DOHH2 (cell line): ENCODE results near the gene ADCY4.
A peak's percentile ranks its signal among the peaks of the same experiment; 100 is the strongest.

Experiments used
- H3F3A ChIP-seq: fragments of 200-600 bp; sonication (generic), shearing (Covaris generic); 2 replicates; pipeline ENCODE4 v1.6.0; 2016; ENCODE audit warnings: antibody characterized with exemption, mild to moderate bottlenecking; ENCODE audit not compliant: control insufficient read depth, insufficient read depth
- H3K27ac ChIP-seq: fragments of 200-600 bp; sonication (generic); 2 replicates; pipeline ENCODE4 v1.5.1; 2014; ENCODE audit warnings: low read depth, mild to moderate bottlenecking, low read length, moderate library complexity
- H3K27me3 ChIP-seq: fragments of 200-600 bp; sonication (generic); 2 replicates; pipeline ENCODE4 v1.6.1; 2014; ENCODE audit warnings: mild to moderate bottlenecking, low read length, mixed read lengths; ENCODE audit not compliant: control insufficient read depth
- H3K36me3 ChIP-seq: fragments of 200-600 bp; sonication (generic); 2 replicates; pipeline ENCODE4 v1.6.1; 2014; ENCODE audit warnings: mild to moderate bottlenecking, low read length, moderate library complexity, mixed read lengths; ENCODE audit not compliant: control insufficient read depth
- H3K4me1 ChIP-seq: fragments of 200-600 bp; sonication (generic); 2 replicates; pipeline ENCODE4 v1.6.1; 2014; ENCODE audit warnings: mild to moderate bottlenecking, low read length, mixed read lengths; ENCODE audit not compliant: control insufficient read depth
- H3K4me2 ChIP-seq: fragments of 200-600 bp; sonication (generic); 2 replicates; pipeline ENCODE4 v1.6.0; 2014; ENCODE audit warnings: mild to moderate bottlenecking, low read length, moderate library complexity
- H3K4me3 ChIP-seq: fragments of 200-600 bp; sonication (generic); 2 replicates; pipeline ENCODE4 v1.5.1; 2014; ENCODE audit warnings: mild to moderate bottlenecking, low read length, mixed read lengths
- H3K79me2 ChIP-seq: fragments of 200-600 bp; sonication (generic); 2 replicates; pipeline ENCODE4 v1.6.1; 2014; ENCODE audit warnings: mild to moderate bottlenecking, low read length, mixed read lengths; ENCODE audit not compliant: control insufficient read depth
- H3K9me2 ChIP-seq: fragments of 200-600 bp; sonication (generic); replicated peaks from 2 replicates; pipeline ENCODE4 v1.6.1; 2014; ENCODE audit warnings: mild to moderate bottlenecking, low read length, mixed read lengths; ENCODE audit not compliant: control insufficient read depth
- H3K9me3 ChIP-seq: fragments of 200-600 bp; sonication (generic); 2 replicates; pipeline ENCODE4 v1.6.1; 2014; ENCODE audit warnings: antibody characterized with exemption, low read length, mixed read lengths; ENCODE audit not compliant: control insufficient read depth, insufficient read depth
- H4K20me1 ChIP-seq: fragments of 200-600 bp; sonication (generic); 2 replicates; pipeline ENCODE4 v1.6.0; 2014; ENCODE audit warnings: low read depth, mild to moderate bottlenecking, antibody characterized with exemption, low read length, moderate library complexity; ENCODE audit not compliant: control insufficient read depth, insufficient read depth
- EZH2phosphoT487 ChIP-seq: fragments of 200-600 bp; sonication (generic); IDR thresholded peaks from 2 replicates; pipeline ENCODE4 v1.6.1; 2017; ENCODE audit warnings: borderline replicate concordance, mild to moderate bottlenecking, antibody characterized with exemption, low read length, moderate library complexity, mixed read lengths
- TF ChIP-seq, protein P1 (sequence below): fragments of 200-600 bp; sonication (generic); IDR thresholded peaks from one replicate; pipeline ENCODE4 v1.5.1; 2014; ENCODE audit warnings: antibody characterized with exemption, mild to moderate bottlenecking, low read depth, low read length; ENCODE audit not compliant: poor library complexity, severe bottlenecking

The ADCY4 gene

DNA sequence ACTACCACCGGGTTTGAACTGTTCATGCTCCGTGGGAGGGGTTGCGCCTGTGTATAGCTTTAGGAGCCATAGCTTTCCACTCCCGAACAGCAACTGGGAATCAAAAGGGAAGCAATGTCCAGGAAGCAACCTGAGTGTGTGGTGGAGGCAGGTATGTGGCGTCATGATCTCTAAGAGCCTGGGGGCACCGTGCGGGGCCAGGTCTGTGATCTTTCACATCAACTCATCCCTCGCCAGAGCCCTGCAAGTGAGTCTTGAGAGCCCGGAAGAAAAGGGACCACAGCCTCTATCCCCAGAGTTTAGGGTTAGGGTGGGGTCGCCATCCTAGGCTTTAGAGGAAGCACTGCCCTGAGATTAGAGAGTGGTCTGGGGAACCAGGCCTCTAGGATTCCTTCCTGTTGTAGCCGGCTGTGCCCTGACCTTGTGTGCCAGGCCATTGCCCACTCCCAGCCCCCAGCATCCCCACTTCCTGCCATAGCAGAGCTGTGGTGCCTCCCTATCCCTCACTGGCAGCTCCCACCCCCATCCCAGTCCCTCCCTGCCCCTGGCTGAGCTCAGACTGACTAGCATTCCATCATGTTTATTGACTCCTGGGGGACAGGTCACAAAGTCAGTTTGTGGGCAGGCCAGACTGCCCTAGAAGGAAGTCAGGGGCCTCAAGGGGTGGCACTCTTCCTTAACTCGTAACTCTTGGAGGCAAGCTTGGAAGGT lies 745 bp upstream of the ADCY4 start:
- Histone ChIP-seq H3K79me2 (no peaks in the 10 kb centered on the region), H3K27me3 (peaks cover 20% of the 10 kb centered on the region), H3K9me3 (no peaks in the 10 kb centered on the region), H4K20me1 (no peaks in the 10 kb centered on the region), H3K27ac (no peak overlapping the region), H3K9me2 (no peaks in the 10 kb centered on the region), H3K4me2 (no peak overlapping the region), H3K4me3 (no peak overlapping the region), H3F3A (no peaks in the 10 kb centered on the region; the same call in 1 of the 2 replicates), H3K36me3 (no peaks in the 10 kb centered on the region), H3K4me1 (peaks cover 43% of the 10 kb centered on the region)
- no peak for TF ChIP-seq EZH2phosphoT487

DNA sequence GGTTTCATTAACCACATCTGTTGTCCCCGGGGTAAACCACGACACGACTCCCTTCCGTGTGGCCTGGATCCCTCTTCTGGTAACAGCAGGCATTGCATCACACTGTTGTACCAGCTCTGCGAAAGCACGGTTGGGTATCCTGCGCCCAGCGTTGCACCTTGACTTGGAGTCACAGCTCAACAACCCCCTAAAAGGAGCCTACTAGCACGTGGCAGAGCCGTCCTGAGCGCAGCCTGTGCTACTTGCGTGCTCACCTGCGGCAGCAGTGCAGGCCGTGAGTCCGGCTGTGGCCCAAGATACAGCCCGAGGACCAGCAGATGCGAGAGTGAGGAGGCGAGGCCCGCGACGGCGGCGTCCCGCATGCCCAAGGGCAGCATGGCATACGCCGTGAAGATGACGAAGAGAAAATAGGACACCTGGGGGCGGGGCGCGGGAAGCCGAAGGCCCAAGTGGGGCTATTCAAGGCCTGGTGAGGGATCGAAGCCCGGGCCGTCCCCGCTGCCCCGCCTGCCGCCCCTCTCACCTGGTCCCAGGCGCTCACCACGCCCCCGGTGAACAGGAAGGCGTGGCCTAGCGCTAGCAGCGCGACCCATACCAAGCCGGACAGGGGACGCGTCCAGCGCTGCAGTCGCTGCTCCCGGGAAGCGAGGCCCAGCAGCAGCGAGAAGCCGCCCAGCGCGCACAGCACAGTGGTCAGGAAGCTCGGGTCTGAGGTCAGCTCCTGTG lies 2.4 kb downstream of the ADCY4 start:
- Histone ChIP-seq H3K36me3 (no peaks in the 10 kb centered on the region), H3K4me3 (peak overlapping the region; percentile 66)
- TF ChIP-seq, protein P1, sequence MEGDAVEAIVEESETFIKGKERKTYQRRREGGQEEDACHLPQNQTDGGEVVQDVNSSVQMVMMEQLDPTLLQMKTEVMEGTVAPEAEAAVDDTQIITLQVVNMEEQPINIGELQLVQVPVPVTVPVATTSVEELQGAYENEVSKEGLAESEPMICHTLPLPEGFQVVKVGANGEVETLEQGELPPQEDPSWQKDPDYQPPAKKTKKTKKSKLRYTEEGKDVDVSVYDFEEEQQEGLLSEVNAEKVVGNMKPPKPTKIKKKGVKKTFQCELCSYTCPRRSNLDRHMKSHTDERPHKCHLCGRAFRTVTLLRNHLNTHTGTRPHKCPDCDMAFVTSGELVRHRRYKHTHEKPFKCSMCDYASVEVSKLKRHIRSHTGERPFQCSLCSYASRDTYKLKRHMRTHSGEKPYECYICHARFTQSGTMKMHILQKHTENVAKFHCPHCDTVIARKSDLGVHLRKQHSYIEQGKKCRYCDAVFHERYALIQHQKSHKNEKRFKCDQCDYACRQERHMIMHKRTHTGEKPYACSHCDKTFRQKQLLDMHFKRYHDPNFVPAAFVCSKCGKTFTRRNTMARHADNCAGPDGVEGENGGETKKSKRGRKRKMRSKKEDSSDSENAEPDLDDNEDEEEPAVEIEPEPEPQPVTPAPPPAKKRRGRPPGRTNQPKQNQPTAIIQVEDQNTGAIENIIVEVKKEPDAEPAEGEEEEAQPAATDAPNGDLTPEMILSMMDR: peak; percentile 68
- TF ChIP-seq EZH2phosphoT487: no peak

DNA sequence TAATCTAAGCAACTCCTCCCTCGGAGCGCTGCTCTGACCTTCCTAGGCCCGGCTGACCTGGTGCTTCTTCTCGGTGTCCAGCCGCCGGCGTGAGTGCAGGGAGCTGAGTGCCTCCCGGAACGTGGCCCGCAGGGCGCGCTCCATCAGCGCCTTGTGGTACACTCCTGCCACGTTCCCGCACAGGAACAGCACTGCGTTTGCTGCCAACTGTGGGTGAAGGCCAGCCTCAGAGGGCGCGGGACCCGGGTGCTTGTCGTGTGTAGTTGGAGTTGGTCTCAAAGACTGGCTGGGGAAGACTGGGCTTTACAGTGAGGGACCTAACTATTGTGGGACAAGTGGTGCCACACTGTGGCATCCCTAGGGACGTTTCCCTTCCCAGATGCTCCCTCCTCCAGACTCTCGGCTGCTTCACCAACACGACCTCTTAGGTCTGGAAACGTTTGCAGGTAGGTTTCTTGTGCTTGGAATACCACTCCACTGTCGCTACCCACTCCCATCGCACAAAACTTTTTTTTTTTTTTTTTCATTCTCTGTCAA lies 3.1 kb downstream of the ADCY4 start:
- no peaks in the 10 kb centered on the region for H3K9me2 ChIP-seq
- no peaks in the 10 kb centered on the region for H4K20me1 ChIP-seq
- H3K36me3 ChIP-seq: no peaks in the 10 kb centered on the region
- peak overlapping the region; percentile 66 for H3K4me3 ChIP-seq
- peaks cover 36% of the 10 kb centered on the region for H3K4me1 ChIP-seq
- H3K79me2 ChIP-seq: no peaks in the 10 kb centered on the region
- TF ChIP-seq, protein P1: no peak
- no peaks in the 10 kb centered on the region for H3K9me3 ChIP-seq
- H3K4me2 ChIP-seq: peak overlapping the region; percentile 83
- no peak overlapping the region for H3K27ac ChIP-seq
- no peaks in the 10 kb centered on the region; the same call in 1 of the 2 replicates for H3F3A ChIP-seq
- peaks cover 16% of the 10 kb centered on the region for H3K27me3 ChIP-seq

More for the DNA sequence above, 2.4 kb downstream of the ADCY4 start:
- Histone ChIP-seq H3K27ac (no peak overlapping the region), H3K9me3 (no peaks in the 10 kb centered on the region), H3K4me2 (peak overlapping the region; percentile 83), H3F3A (no peaks in the 10 kb centered on the region; the same call in 1 of the 2 replicates), H4K20me1 (no peaks in the 10 kb centered on the region), H3K4me1 (peaks cover 32% of the 10 kb centered on the region), H3K79me2 (no peaks in the 10 kb centered on the region), H3K27me3 (peaks cover 16% of the 10 kb centered on the region), H3K9me2 (no peaks in the 10 kb centered on the region)
